Measurements from ENCODE around the gene TAF6L. TPM values are rescaled to one million over a fixed set of nuclear protein-coding genes. Genes with fewer than 3 reads are reported as not detected.
"Not testable (repeated sequence)": the region's sequence is repeated elsewhere in the genome, so short reads cannot be mapped to it uniquely, and the experiment has no call there.

The TAF6L gene
- total RNA-seq, 6 donors from 2014 or later: 16.7 to 51.3 (median 27.0) TPM

- TF ChIP-seq CTCF (IDR thresholded peaks at IDR 0.05): no peak
- peak; percentile 85 to 89 for TF ChIP-seq POLR2AphosphoS5 (IDR thresholded peaks at IDR 0.05)
- TF ChIP-seq POLR2A (IDR thresholded peaks at IDR 0.05): peak in 2 of 4 donors; percentile 70 to 84
- TF ChIP-seq EP300 (IDR thresholded peaks at IDR 0.05): no peak
- H3K9me3 ChIP-seq: no peaks in the 10 kb centered on the region
- DNase-seq: peak; percentile 85 to 92
- ATAC-seq (ENCODE audit: low FRiP score in 2 of 2): peak; percentile 83 to 92
- peaks cover 9 to 42% (median 14%) of the 10 kb centered on the region in 4 donors for H3K36me3 ChIP-seq
- H3K4me3 ChIP-seq: peak within 1 kb of the TSS; percentile 84 to 100 (median 98)
- no peaks in the 10 kb centered on the region for H3K27me3 ChIP-seq
- peaks cover 35 to 59% (median 48%) of the 10 kb centered on the region in 4 donors for H3K4me1 ChIP-seq
- WGBS, 2 donors: 0% methylated on average over 22 to 29 of the region's 29 CpGs
- peak within 1 kb of the TSS; percentile 86 to 95 (median 93) for H3K27ac ChIP-seq
Observed at GRCh38 chr11:62728171-62728988, 42.8 kb upstream of the TAF6L start, which contains the start of gene TTC9C. Gene TTC9C, plus strand, starts transcription at chr11:62728486. Its CDS starts 363 bp downstream, at chr11:62728849.

GRCh38 chr11:62730076-62730475 lies 41.1 kb upstream of the TAF6L start:
- peak overlapping the region in 2 of 4 donors; percentile 97 to 98 for H3K4me3 ChIP-seq
- peaks cover 2 to 49% (median 25%) of the 10 kb centered on the region in 4 donors for H3K36me3 ChIP-seq
- peaks cover 19 to 42% (median 31%) of the 10 kb centered on the region in 4 donors for H3K4me1 ChIP-seq
- H3K9me3 ChIP-seq; DNase-seq; ATAC-seq (ENCODE audit: low FRiP score in 2 of 2); H3K27me3 ChIP-seq; H3K27ac ChIP-seq: not testable (repeated sequence)
- 86% methylated on average over 14 of the region's 14 CpGs for WGBS, 2 donors

- peaks cover 16 to 30% (median 22%) of the 10 kb centered on the region in 4 donors for H3K4me1 ChIP-seq
- H3K36me3 ChIP-seq: peaks cover 7 to 72% (median 42%) of the 10 kb centered on the region in 4 donors
- H3K27me3 ChIP-seq: no peaks in the 10 kb centered on the region
- no peak for DNase-seq
- no peak overlapping the region for H3K4me3 ChIP-seq
- TF ChIP-seq POLR2AphosphoS5 (IDR thresholded peaks at IDR 0.05) (no peak), CTCF (IDR thresholded peaks at IDR 0.05) (no peak), EP300 (IDR thresholded peaks at IDR 0.05) (no peak), POLR2A (IDR thresholded peaks at IDR 0.05) (no peak)
- ATAC-seq (ENCODE audit: low FRiP score in 2 of 2): no peak
- no peak overlapping the region for H3K27ac ChIP-seq
- no peaks in the 10 kb centered on the region for H3K9me3 ChIP-seq
- WGBS, 2 donors: 80 to 89% methylated on average over 2 of the region's 2 CpGs
Observed at GRCh38 chr11:62732830-62733229, 38.4 kb upstream of the TAF6L start.

DNA sequence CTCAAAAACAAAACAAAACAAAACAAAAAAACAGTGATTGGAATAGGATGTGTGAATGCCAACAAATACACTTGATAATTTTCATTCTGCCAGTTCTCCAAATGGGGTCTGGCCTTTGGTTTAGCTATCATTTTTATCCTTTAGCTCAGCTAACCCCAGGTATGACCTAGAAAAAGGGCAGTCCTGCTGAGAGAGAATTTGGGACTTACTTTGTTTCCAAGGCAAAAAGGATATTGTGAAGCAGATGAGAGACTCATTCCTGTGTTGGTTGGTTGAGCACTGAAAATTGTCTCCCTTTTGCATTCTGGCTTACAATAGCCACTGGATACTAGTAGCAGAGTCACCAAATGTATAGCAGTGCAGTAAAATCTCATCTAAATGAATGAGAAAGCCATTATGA lies 34.0 kb upstream of the TAF6L start:
- ATAC-seq (ENCODE audit: low FRiP score in 2 of 2) (no peak), DNase-seq (no peak)
- peaks cover 0 to 3% (median 0%) of the 10 kb centered on the region in 4 donors for H3K4me1 ChIP-seq
- no peaks in the 10 kb centered on the region for H3K9me3 ChIP-seq
- no peak overlapping the region for H3K27ac ChIP-seq
- peaks cover 23 to 92% (median 69%) of the 10 kb centered on the region in 4 donors for H3K36me3 ChIP-seq
- H3K27me3 ChIP-seq: no peaks in the 10 kb centered on the region
- H3K4me3 ChIP-seq: no peak overlapping the region
- TF ChIP-seq POLR2A (IDR thresholded peaks at IDR 0.05) (no peak), EP300 (IDR thresholded peaks at IDR 0.05) (no peak), CTCF (IDR thresholded peaks at IDR 0.05) (no peak), POLR2AphosphoS5 (IDR thresholded peaks at IDR 0.05) (no peak)

- H3K4me1 ChIP-seq: peaks cover 5 to 13% (median 8%) of the 10 kb centered on the region in 4 donors
- no peak for DNase-seq
- TF ChIP-seq POLR2A (IDR thresholded peaks at IDR 0.05) (no peak), EP300 (IDR thresholded peaks at IDR 0.05) (no peak), POLR2AphosphoS5 (IDR thresholded peaks at IDR 0.05) (no peak), CTCF (IDR thresholded peaks at IDR 0.05) (no peak)
- 80 to 90% methylated on average over 9 of the region's 9 CpGs for WGBS, 2 donors
- no peak for ATAC-seq (ENCODE audit: low FRiP score in 2 of 2)
- no peaks in the 10 kb centered on the region for H3K27me3 ChIP-seq
- no peak overlapping the region for H3K27ac ChIP-seq
- H3K36me3 ChIP-seq: peaks cover 0 to 15% (median 3%) of the 10 kb centered on the region in 4 donors
- no peaks in the 10 kb centered on the region for H3K9me3 ChIP-seq
- H3K4me3 ChIP-seq: no peak overlapping the region
Observed at GRCh38 chr11:62747475-62748160, 23.6 kb upstream of the TAF6L start.

- H3K27ac ChIP-seq; H3K4me3 ChIP-seq; H3K27me3 ChIP-seq; ATAC-seq (ENCODE audit: low FRiP score in 2 of 2); DNase-seq; H3K9me3 ChIP-seq: not testable (repeated sequence)
- H3K4me1 ChIP-seq: peaks cover 16 to 29% (median 22%) of the 10 kb centered on the region in 4 donors
- 95% methylated on average over 5 of the region's 5 CpGs for WGBS, 2 donors
- H3K36me3 ChIP-seq: peaks cover 0 to 17% (median 4%) of the 10 kb centered on the region in 4 donors
Observed at GRCh38 chr11:62749931-62750330, 21.3 kb upstream of the TAF6L start.

Measured in upper lobe of left lung (tissue), 6 donors.